GOT3 (cell line): ENCODE measurements around the gene CHRNB1.
"Not testable (repeated sequence)": the region's sequence is repeated elsewhere in the genome, so short reads cannot be mapped to it uniquely, and the experiment has no call there.

Experiments
- DNase-seq: peaks from one replicate; lab custom pipeline; 2025; ENCODE audit warnings: mixed read lengths; lab: John Stamatoyannopoulos, UW

The CHRNB1 gene

DNA sequence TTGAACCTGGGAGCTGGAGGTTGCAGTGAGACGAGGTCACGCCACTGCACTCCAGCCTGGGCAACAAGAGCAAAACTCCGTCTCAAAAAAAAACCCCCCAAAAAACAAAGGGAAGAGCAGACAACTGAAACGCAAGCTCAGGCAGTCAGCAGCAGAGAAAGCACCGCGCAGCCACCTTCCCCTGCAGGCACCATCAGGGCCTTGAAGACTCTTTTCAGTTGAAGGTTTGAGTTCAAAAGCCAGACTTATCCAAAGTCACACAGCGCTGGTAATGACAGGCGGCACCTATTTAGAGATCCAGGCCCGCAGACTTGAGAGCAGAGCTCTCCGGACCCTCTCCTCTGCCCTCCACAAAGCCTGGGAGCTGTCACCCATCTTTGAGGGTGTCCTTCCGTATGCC is 23.4 kb downstream of the CHRNB1 start:
- DNase-seq, result no peak

DNA sequence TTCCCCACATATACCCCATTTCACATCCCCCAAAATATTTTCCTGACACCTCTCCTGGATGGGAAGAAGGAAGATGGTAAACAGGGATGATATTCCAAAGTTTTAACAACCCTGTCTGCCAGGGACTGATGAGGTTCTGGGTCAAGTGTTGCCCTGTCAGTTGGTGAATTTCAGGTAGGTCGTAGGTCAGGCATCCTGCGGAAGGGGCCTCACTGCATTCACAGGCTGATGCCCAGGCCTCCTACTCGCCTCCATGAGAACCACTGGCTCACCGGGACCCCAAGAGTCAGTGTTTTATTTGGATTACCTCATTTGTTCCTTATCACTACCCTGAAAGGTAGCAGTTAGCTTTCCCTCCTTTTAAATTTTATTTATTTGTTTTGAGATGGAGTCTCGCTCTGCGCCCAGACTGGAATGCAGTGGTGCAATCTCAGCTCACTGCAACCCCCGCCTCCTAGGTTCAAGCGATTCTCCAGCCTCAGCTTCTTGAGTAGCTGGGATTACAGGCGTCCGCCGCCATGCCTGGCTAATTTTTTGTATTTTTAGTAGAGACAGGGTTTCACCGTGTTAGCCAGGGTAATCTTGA is 24.0 kb downstream of the CHRNB1 start:
- no peak for DNase-seq

DNA sequence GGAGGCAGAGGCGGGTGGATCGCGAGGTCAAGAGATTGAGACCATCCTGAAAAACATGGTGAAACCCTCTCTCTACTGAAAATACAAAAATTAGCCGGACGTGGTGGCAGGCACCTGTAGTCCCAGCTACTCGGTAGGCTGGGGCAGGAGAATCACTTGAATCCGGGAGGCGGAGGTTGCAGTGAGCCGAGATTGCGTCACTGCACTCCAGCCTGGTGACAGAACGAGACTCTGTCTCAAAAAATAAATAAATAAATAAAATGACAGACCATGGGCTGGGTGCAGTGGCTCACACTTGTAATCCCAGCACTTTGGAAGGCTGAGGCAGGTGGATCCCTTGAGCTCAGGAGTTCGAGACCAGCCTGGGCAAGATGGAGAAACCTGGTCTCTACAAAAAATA is 25.0 kb downstream of the CHRNB1 start:
- DNase-seq, result not testable (repeated sequence)

DNA sequence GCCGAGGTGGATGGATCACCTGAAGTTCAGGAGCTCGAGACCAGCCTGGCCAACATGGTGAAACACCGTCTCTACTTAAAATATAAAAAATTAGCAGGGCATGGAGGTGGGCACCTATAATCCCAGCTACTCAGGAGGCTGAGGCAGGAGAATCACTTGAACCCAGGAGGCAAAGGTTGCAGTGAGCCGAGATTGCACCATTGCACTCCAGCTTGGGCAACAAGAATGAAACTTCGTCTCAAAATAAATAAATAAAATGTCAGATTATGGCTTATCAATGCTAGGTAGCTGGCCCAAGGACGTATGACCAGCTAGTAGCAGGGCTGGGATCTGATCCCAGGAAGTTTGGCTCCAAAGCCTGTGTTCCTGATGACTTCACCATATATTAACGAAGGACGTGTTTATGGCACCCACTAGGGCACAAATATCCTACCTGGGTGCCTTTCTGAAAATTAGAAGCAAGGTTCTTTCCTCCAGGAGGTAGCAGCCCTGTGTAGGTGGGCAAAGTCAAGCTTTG is 25.7 kb downstream of the CHRNB1 start:
- DNase-seq, result not testable (repeated sequence)

DNA sequence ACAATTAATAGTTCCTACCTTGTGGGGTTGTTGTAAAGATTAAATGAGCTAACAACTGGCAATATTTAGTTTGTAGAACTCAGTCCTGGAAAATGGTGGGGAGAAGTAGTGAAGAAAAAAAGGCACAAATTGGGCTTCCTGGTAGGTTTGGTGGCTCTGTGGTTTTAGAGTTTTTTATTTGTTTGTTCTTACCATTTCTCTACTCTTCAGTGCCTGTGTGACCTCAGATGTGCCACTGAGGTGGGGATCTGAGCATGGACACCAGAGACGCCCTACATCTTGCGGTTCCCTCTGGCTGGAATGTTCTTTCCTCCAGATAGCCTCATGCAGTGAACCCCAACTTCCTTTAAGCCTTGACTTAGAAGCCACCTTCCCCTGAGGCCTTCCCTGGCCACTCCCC is 26.9 kb downstream of the CHRNB1 start:
- no peak for DNase-seq

DNA sequence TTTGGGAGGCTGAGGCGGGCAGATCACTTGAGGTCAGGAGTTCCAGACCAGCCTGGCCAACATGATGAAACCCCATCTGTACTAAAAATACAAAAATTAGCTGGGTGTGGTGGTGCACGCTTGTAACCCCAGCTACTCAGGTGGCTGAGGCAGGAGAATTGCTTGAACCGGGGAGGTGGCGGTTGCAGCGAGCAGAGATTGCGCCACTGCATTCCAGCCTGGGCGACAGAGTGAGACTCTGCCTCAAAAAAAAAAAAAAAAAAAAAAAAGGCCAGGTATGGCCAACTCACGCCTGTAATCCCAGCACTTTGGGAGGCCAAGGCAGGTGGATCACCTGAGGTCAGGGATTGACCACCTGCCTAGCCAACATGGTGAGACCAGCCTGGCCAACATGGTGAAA is 29.9 kb downstream of the CHRNB1 start:
- DNase-seq, result not testable (repeated sequence)

DNA sequence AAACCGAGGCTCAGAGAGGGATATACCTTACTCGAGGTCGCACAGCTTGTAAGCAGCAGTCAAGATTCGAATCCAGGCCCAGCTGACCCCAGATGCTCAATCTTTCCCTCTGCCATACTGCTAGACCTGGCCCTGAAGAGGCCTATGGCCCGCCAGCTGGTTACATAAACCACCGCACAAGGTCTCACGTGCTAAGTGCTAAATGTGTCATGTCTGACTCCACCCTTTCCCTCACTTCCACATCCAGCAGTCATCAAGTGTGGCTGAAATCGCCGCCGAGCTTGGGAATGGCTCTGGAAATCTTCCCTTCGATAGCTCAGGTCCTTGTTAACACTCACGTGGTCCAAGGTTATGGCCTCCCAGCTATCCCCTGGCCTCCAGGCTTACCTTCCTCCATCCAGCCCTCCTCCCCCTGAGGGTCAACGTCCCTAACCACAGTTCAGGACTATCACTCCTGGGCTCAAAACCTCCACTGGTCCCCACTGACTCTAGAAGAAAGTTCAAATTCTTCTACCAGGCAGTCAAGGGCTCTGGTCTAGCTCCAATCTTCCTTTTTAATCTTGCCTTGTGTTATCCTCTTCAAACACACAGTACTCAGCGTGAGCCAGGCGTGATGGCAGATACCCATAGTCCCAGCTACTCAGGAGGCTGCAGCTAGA is 31.0 kb downstream of the CHRNB1 start:
- DNase-seq, result no peak

DNA sequence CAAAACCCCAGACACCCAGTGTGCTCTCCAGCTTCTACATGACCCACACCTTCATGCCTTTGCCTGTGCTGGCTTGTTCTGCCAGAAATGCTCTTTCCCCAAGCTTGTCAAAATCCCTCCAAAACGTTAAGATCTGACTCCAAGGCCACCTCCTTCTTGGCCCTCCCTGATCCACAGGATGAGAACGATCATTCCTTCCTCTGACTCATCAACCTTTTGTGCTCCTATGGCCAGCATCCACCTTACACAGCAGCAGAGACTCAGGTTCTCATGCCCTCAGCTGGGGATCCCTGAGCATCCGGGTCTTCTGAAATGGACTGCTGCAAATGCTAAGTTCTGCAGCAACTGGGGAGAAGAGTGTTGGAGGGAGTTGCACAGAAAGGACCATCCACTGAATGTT is 31.6 kb downstream of the CHRNB1 start:
- DNase-seq, result no peak

DNA sequence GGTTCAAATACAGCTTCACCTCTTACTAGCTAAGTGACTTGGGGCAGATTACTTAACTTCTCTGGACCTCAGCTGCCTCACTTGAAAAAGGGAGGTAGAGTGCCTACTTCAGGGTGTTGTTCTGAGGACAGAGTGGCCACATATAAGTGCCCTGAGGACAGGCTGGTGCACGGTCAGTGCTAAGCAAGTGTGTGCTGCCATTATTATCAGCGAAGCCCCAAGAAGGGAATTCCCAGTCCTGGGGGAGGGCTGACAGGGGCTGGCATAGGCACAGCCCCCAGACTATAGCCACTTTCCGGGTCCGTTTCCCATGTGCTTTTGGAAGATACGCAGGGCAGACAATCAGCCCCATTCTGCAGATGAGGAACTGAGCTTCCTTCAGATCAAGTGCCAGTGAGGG is 32.1 kb downstream of the CHRNB1 start:
- DNase-seq, result no peak

DNA sequence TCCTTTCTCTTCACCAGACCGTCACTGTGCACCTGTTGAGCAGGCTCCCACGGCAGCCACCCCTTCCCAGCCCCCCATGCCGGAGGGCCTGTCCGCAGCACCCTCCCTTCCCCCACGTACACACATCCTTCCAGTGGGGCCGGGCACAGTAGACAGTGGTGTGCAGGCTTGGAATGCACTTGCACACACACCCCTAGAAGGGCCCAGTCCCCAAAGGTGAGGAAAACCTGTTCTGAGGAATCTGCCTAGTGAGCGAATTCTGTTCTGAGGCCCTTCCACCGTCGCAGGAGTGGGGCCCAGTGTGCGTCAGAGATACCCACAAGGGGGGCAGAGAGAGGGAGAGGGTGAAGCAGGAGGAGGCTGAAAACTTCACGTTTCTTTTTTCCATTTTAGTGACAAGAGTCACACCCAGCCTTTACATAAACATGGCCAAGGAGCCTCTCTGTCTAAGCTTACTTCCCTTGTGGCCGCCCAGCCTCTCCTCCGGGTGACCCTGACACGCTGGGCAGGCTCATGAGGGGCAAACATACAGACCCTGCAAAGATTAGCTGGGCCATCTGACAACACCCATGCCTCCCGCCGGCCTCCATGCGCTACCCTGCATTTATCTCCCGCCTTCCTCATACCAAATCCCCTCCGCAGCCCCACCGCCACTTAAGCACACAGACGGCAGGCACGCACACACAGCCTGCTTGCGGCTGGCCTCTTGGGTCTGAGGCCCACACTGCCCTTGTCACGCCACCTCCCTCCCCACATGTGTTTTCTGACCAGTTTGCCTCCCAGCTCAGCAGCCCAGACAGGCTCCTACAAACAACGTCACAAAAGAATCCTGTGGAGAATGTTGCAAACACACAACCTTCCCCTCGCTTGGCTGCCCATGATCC is 32.8 kb downstream of the CHRNB1 start:
- DNase-seq, result no peak

DNA sequence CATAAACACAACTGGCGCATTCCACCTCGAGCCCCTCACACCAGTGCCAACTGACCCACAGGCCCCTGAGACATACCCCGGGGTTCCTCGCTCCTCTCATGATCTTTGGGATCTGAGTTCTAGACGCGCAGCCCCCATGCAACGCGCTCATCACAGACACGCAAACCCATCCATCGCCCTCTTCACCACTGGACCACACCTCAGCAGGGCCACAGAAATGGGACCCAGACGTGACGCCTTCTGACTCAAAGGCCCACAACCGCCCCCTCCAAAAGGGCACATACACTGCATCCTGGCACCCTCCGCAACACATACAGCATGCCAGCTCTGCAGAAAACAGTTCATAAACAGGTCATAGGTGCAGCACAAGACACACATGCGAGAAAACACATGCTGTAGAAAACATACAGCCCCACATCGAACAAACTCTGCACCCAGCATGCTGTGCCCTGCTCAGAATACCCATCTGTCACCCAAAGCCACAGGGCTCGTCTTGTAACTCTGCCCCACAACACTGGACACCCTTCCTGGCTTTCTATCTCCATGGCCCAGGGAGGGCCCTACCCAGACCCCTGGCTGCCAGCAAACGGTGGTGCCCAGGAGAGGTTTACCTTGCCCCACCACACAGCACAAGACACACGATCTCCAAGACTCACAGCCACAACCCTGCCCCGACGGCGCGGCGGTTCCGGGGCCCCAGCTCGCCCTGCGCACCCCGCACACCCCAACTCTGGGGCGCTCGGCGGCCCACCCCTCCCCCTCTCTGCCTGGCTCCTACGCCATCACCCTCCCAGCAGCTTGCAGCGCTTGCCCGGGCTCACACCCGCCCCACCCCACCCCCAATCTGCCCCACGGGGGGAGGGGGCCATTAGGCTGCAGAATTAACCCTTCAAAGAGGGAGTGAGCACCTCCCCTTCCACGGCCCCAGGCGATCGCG is 33.7 kb downstream of the CHRNB1 start:
- no peak for DNase-seq

DNA sequence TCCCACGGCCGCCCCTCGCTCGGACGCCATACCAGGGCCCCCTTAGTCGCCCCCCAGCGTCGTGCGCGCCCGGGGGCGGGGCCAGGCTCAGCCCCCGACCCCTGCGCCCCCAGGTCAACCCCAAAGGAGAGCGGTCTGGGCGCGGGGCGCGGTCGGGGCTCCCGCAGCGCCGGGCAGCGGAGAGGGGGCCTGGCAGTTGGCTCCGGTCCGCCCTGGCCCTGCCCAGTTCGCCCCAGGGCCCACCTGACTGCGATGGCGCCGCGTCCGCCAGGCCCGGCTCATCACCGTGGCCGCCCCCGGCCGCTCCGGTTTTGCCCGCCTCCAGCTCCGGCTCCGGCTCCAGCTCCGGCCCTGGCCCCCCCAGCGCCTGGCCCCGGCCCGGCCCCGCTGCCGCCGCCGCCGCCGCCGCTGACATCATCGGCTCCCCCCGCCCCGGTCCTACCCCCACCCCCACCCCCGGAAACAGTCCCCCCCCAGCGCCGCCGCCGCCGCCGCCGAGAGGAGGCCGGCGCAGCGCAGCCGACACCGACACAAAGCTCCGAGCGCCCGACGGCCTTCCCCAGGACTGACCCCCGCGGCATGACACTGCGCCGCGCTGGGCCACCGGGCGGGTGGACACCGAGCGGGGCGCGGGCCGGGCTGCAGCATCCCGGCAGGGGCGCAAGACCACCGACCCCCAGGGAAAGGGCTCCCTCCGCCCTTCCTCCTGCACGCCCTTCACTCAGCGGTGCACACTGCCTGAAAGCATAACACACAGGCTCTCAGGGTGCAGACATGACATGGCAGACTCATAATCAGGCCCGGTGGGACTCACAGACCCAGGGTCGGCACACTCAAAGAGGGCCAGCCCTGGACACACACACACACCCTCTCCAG is 34.6 kb downstream of the CHRNB1 start, which contains the start of gene ZBTB4:
TSS of gene ZBTB4 (minus strand) at position 419 of the 876 bp plus-strand sequence. CDS start 12,830 bp downstream, outside the sequence.
- no peak for DNase-seq

DNA sequence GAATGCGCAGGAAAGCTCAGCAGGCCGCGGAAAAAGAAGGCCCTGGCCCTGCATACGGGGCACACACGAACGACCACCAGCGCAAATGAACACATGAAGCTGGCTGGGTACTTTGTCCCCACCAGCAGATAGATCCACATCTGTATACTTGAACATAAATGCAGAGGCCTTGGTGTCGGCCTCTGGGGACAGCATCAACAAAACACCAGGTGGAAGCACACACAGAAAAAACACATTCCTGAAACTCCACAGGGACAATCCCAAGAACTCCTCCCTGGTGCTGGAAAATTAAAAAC is 35.2 kb downstream of the CHRNB1 start:
- no peak for DNase-seq

DNA sequence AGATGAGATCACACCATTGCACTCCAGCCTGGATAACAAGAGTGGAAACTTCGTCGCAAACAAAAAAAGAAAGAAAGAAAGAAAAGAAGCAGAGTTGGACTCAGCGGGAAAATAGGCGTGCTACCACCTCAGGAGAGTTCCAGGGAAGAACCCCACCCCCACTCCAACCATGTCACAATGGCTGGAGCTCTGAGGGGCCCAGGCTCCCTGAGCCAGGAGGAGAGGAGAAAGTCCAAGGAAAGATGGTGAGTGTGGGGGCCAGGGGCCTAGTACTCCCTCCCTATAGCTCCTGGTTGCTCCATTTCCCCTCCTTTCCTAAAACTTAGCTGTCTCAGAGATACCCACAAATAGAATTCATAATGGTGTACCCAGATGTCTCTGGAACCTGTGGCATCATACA is 36.4 kb downstream of the CHRNB1 start, which contains the start of gene SLC35G6:
TSS of gene SLC35G6 (plus strand) at position 172 of the 400 bp plus-strand sequence. CDS start at position 243, 71 bp downstream.
- not testable (repeated sequence) for DNase-seq

DNA sequence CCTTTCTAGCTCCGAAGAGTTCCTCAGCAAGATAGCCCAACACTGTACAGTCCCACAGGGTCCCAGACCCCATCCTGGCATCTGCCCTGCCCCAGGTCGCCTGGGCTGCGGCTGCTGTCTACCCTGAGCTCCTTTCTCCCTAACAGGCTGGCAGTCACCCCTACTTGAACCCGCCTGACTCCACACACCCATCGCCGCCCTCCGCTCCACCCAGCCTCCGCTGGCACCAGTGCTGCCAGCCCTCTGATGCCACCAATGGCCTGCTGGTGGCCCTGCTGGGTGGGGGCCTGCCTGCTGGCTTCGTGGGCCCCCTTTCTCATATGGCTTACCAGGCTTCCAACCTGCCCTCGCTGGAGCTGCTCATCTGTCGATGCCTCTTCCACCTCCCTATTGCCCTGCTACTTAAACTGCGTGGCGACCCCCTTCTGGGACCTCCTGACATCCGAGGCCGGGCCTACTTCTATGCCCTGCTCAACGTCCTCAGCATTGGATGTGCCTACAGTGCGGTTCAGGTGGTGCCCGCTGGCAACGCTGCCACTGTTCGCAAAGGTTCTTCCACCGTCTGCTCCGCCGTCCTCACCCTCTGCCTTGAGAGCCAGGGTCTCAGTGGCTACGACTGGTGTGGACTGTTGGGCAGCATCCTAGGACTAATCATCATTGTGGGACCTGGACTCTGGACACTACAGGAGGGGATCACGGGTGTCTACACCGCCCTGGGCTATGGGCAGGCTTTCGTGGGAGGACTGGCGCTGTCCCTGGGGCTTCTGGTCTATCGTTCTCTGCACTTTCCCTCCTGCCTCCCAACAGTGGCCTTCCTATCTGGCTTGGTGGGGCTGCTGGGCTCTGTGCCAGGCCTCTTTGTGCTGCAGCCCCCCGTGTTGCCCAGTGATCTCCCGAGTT is 37.2 kb downstream of the CHRNB1 start:
- DNase-seq, result not testable (repeated sequence)

DNA sequence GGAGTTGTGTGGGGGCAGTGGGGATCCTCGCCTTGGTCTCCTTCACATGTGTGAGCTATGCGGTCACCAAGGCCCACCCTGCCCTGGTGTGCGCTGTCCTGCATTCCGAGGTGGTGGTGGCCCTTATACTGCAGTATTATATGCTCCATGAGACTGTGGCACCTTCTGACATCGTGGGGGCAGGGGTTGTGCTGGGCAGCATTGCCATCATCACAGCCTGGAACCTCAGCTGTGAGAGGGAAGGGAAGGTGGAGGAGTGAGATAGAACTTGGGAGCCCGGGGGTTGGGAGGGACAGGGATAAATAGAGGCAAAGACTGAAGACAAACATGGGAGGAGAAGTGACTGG is 37.9 kb downstream of the CHRNB1 start:
- not testable (repeated sequence) for DNase-seq

DNA sequence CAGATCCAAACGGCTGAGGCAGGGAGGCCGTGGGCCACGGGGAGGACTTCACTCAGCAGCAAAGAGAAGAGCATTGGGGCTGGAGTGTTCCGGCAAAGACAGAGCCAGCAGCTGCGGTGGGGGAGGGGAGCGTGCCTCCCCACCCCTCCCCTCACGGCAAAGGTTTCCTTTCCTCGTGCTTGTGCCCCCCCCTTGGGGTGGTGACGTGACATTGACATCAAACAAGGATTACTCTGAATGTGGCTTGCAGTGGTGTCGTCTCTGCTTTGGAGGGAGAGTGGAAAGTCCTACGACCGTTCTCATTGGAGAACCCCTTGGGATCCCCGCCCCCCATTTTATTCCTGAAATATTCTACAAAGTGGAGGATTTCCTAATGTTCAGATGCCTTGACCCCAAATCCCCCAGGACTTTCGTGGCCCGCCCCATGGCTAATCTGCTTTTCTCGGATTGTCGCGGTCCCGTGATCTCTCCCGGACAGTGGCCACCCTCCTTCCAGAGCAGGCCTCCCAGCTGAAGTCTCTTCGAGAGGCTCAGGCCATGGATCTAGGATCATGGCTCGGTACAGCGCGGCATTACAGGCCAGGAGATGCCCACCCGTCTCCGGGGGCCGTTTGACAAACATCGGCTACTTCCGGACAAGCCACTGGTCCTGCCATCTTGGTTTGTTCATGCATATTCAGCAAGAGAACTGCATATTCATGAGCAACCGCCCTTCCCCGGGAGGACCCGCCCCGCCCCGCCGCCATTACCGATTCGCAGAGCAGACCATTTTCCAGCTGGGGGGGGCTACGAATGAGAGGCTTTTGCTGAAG is 38.6 kb downstream of the CHRNB1 start:
- DNase-seq, result peak; percentile 74

DNA sequence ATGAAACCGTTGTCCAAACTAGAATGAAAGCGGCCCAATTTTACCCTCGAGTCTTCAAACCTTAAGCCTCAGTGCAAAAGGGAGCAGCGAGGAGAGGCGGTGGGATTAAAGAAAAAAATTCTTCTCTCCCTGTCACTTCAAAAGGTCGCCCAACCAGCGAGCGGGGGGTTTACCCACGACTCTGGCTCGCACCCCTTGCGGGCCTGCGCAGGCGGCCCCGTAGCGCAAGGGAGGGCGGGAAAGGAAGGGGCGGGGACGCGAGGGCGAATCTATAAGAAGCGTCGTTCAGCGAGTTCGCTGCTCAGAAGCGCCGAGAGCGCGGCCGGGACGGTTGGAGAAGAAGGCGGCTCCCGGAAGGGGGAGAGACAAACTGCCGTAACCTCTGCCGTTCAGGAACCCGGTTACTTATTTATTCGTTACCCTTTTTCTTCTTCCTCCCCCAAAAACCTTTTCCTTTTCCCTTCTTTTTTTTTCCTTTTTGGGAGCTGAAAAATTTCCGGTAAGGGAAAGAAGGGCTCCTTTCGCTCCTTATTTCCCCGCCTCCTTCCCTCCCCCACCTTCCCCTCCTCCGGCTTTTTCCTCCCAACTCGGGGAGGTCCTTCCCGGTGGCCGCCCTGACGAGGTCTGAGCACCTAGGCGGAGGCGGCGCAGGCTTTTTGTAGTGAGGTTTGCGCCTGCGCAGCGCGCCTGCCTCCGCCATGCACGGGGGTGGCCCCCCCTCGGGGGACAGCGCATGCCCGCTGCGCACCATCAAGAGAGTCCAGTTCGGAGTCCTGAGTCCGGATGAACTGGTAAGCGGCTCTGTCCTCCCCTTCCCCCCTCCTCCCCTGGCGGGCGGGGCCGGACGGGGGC is 39.4 kb downstream of the CHRNB1 start, which contains the start of gene POLR2A:
TSS of gene POLR2A (plus strand) at position 300 of the 852 bp plus-strand sequence.
- peak; percentile 94 for DNase-seq
